Gastrocnemius medialis (tissue), 4 donors: ENCODE results near the gene GJA5.

Source experiments
- POLR2A ChIP-seq, 2 donors: fragments of 450-650 bp; IDR thresholded peaks; one replicate each; pipeline ENCODE4 v1.6.1; 2017; ENCODE audit warnings: antibody characterized with exemption in 2 of 2, mild to moderate bottlenecking in 2 of 2, moderate library complexity in 2 of 2
- TF ChIP-seq, protein P1 (sequence below), 5 experiments: fragments of 450-650 bp in 3 of 5; fragments of 200-600 bp in 2 of 5; sonication (generic) in 2 of 5; IDR thresholded peaks in 4 of 5; conservative IDR thresholded peaks in 1 of 5; 1 replicate in 4 of 5; 2 replicates in 1 of 5; pipeline ENCODE4 v1.5.1; 2016 to 2019; ENCODE audit warnings: antibody characterized with exemption in 5 of 5, mild to moderate bottlenecking in 3 of 5, moderate library complexity in 3 of 5

DNA sequence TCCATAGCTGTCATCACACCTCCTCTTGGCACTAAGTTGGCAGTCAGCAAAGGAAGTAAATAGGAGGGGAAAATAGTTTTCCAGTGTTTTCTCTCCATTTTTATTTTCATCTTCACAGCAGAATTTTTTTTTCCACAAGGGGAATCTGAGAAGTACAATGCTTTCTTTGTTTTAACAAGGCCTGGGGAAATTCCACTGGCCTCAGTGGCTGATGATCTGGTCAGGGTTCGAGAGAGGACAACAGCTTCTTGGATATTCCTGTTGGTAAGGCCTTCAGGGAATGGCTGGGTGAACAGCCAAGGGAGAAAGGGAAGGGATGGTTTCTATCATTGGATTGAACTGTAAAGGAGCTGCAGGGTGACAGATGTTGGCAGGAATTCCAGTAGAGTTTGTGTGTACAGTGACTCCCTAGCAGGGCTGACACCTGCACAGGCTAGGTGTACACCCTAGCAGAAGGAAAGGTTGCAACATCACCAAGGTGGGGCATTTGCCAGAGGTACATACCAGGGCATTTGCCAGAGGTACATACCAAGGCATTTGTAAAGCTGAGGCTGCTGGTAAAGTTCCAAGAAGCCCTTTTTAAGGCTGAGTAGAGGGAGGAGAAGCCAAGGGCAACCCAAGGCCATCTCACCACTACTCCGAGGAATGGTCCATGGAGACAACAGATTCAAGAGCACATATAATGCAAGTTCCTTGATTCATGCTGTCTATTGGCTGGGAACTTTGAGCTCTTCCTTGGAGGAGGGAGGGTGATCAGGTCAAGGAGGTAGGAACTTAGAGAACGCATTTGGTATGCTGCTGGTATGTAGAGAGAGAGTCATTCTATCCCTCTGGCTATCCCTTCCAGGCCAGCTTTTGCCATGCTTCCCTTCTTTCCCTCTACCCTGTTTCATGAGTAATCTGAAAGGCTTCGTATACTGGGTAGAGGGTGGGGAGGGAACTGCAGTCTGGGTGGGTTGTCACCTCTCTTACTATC lies 3.1 kb downstream of the GJA5 start:
- TF ChIP-seq, protein P1, sequence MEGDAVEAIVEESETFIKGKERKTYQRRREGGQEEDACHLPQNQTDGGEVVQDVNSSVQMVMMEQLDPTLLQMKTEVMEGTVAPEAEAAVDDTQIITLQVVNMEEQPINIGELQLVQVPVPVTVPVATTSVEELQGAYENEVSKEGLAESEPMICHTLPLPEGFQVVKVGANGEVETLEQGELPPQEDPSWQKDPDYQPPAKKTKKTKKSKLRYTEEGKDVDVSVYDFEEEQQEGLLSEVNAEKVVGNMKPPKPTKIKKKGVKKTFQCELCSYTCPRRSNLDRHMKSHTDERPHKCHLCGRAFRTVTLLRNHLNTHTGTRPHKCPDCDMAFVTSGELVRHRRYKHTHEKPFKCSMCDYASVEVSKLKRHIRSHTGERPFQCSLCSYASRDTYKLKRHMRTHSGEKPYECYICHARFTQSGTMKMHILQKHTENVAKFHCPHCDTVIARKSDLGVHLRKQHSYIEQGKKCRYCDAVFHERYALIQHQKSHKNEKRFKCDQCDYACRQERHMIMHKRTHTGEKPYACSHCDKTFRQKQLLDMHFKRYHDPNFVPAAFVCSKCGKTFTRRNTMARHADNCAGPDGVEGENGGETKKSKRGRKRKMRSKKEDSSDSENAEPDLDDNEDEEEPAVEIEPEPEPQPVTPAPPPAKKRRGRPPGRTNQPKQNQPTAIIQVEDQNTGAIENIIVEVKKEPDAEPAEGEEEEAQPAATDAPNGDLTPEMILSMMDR (IDR thresholded peaks at IDR 0.05 in 4 of 5, conservative IDR thresholded peaks at IDR 0.05 in 1 of 5), result no peak
- TF ChIP-seq POLR2A (IDR thresholded peaks at IDR 0.05), result no peak
